HepG2 (cell line): Measurements from ENCODE around the gene HRH2. TPM values are rescaled to one million over a fixed set of nuclear protein-coding genes. Genes with fewer than 3 reads are reported as not detected.

Source experiments
- FOSL2 ChIP-seq: sonication (generic); formaldehyde crosslinking; IDR thresholded peaks from 2 replicates; pipeline ENCODE4 v1.4.0; 2020; ENCODE audit warnings: missing genetic modification reagents
- HINFP ChIP-seq: sonication (generic); formaldehyde crosslinking; IDR thresholded peaks from 2 replicates; pipeline ENCODE4 v1.4.0; 2020; ENCODE audit warnings: low read depth, mild to moderate bottlenecking, missing genetic modification reagents
- HNF1B ChIP-seq: sonication (generic); formaldehyde crosslinking; IDR thresholded peaks from 2 replicates; pipeline ENCODE4 v1.5.1; 2020; ENCODE audit warnings: mild to moderate bottlenecking, moderate library complexity, missing genetic modification reagents
- MAFG ChIP-seq: sonication (generic); formaldehyde crosslinking; IDR thresholded peaks from 2 replicates; pipeline ENCODE4 v1.5.1; 2020; ENCODE audit warnings: mild to moderate bottlenecking, missing genetic modification reagents
- SIN3B ChIP-seq: fragments of 150-350 bp; IDR thresholded peaks from 2 replicates; pipeline ENCODE4 v1.6.1; 2014; ENCODE audit warnings: low read length
- TMF1 ChIP-seq: sonication (generic); formaldehyde crosslinking; IDR thresholded peaks from 2 replicates; pipeline ENCODE4 v1.8.1; 2022; ENCODE audit warnings: low read depth, missing genetic modification reagents
- ZBTB33 ChIP-seq: sonication (generic); formaldehyde crosslinking; IDR thresholded peaks from 2 replicates; pipeline ENCODE4 v1.4.0; 2020; ENCODE audit warnings: missing genetic modification reagents
- ZBTB40 ChIP-seq, 2 experiments: fragments of 450-650 bp in 1 of 2; sonication (generic) in 1 of 2; formaldehyde crosslinking in 1 of 2; IDR thresholded peaks; 2 replicates each; pipeline versions ENCODE4 v1.6.1 to v1.8.0; 2016 to 2022; ENCODE audit warnings: antibody characterized with exemption in 1 of 2, mild to moderate bottlenecking in 1 of 2, missing genetic modification reagents in 1 of 2
- ZNF101 ChIP-seq: sonication (generic); formaldehyde crosslinking; IDR thresholded peaks from 2 replicates; pipeline ENCODE4 v1.4.0; 2020; ENCODE audit warnings: mild to moderate bottlenecking, low read depth, missing genetic modification reagents, borderline replicate concordance
- ZNF160 ChIP-seq: sonication (generic); formaldehyde crosslinking; IDR thresholded peaks from 2 replicates; pipeline ENCODE4 v1.8.0; 2022; ENCODE audit warnings: mild to moderate bottlenecking, inconsistent platforms, missing genetic modification reagents
- ZNF724P ChIP-seq: sonication (generic); formaldehyde crosslinking; IDR thresholded peaks from 2 replicates; pipeline ENCODE4 v1.8.0; 2022; ENCODE audit warnings: missing genetic modification reagents, borderline replicate concordance
- ZNF790 ChIP-seq: sonication (generic); formaldehyde crosslinking; IDR thresholded peaks from 2 replicates; pipeline ENCODE4 v1.8.0; 2022; ENCODE audit warnings: missing genetic modification reagents, mild to moderate bottlenecking, borderline replicate concordance
- polyA plus RNA-seq, 8 experiments: library from polyadenylated mRNA; depleted of rRNA in 3 of 8; stranded (reverse) in 7 of 8; unstranded in 1 of 8; fragments of >200 nt; fragmentation: Illumina TruSeq in 4 of 8; extraction: Trizol in 4 of 8; gene quantifications; 2 replicates each; pipeline versions ENCODE4 v1.2.1 to v1.2.3, GENCODE V29; 2011 to 2016; ENCODE audit warnings: low read depth in 4 of 8, missing spikeins in 1 of 8, mixed read lengths in 1 of 8; ENCODE audit not compliant: insufficient read depth in 1 of 8
- total RNA-seq, 5 experiments: library from RNA; depleted of rRNA; stranded (reverse); fragments of >200 nt; fragmentation: Illumina TruSeq; extraction: Trizol; gene quantifications; 2 replicates each; pipeline ENCODE4 v1.2.3, GENCODE V29; 2016; ENCODE audit warnings: low read depth in 1 of 5

HRH2 gene
- total and polyA plus RNA-seq, 2 of the 13 experiments (the other 11 are each of a cell fraction or from before 2014, with no cell fraction given): not detected

GRCh38 chr5:175638305-175638704, 19.6 kb upstream of the HRH2 start (continued):
- TF ChIP-seq ZBTB40 (IDR thresholded peaks at IDR 0.05): no peak
- TF ChIP-seq ZBTB40 (CRISPR knock-in tag; IDR thresholded peaks at IDR 0.05): no peak
- TF ChIP-seq ZNF101 (CRISPR knock-in tag): no peak
- TF ChIP-seq ZNF160 (CRISPR knock-in tag): no peak
- TF ChIP-seq TMF1: no peak
- no peak for TF ChIP-seq ZNF790 (CRISPR knock-in tag)
- no peak for TF ChIP-seq ZNF724P (CRISPR knock-in tag)
- no peak for TF ChIP-seq ZBTB33 (CRISPR knock-in tag)
- no peak for TF ChIP-seq SIN3B
- no peak for TF ChIP-seq HINFP (CRISPR knock-in tag)
- no peak for TF ChIP-seq FOSL2 (CRISPR knock-in tag)
- TF ChIP-seq HNF1B (CRISPR knock-in tag): no peak
- no peak for TF ChIP-seq MAFG (CRISPR knock-in tag)
